Breast epithelium (tissue), 3 donors: ENCODE measurements around the gene FAM163A.

Experiments used
- CTCF ChIP-seq, 3 donors: fragments of 450-650 bp; IDR thresholded peaks; one replicate each; pipeline ENCODE4 v1.5.1; 2016 to 2017; ENCODE audit warnings: antibody characterized with exemption in 3 of 3, mild to moderate bottlenecking in 3 of 3, moderate library complexity in 3 of 3
- POLR2A ChIP-seq: fragments of 450-650 bp; IDR thresholded peaks from one replicate; pipeline ENCODE4 v1.6.1; 2016; ENCODE audit warnings: antibody characterized with exemption, mild to moderate bottlenecking, moderate library complexity
- POLR2AphosphoS5 ChIP-seq, 3 donors: sonication (generic); formaldehyde crosslinking; IDR thresholded peaks; one replicate each; pipeline ENCODE4 v1.6.1; 2017; ENCODE audit warnings: antibody characterized with exemption in 3 of 3

- TF ChIP-seq POLR2A, result no peak
- no peak for TF ChIP-seq POLR2AphosphoS5 (IDR thresholded peaks at IDR 0.05)
- no peak for TF ChIP-seq CTCF (IDR thresholded peaks at IDR 0.05)
These were observed 75.7 kb downstream of the FAM163A start for GRCh38 chr1:179818743-179819173.
